Rectal smooth muscle tissue (tissue), 1 donor: Measurements from ENCODE around the gene LRRFIP1.

ENCODE experiments used
- H3K27ac ChIP-seq: one replicate; pipeline ENCODE4 v1.7.0; 2013; ENCODE audit warnings: low read depth, low read length, inconsistent platforms
- H3K27me3 ChIP-seq: one replicate; pipeline ENCODE4 v1.7.0; 2013; ENCODE audit warnings: low read length; ENCODE audit not compliant: control insufficient read depth, insufficient read depth
- H3K36me3 ChIP-seq: one replicate; pipeline ENCODE4 v1.7.0; 2013; ENCODE audit warnings: low read length; ENCODE audit not compliant: control insufficient read depth, insufficient read depth
- H3K4me1 ChIP-seq: one replicate; pipeline ENCODE4 v1.7.0; 2013; ENCODE audit warnings: low read length; ENCODE audit not compliant: control insufficient read depth, insufficient read depth
- H3K4me3 ChIP-seq: one replicate; pipeline ENCODE4 v1.7.0; 2013; ENCODE audit warnings: low read length
- H3K9ac ChIP-seq: one replicate; pipeline ENCODE4 v1.7.0; 2013; ENCODE audit warnings: low read length

LRRFIP1 gene

GRCh38 chr2:237630216-237631000, 3.0 kb downstream of the LRRFIP1 start:
- H3K27ac ChIP-seq, result no peak overlapping the region
- H3K4me3 ChIP-seq, result no peak overlapping the region
- H3K4me1 ChIP-seq, result peaks cover 15% of the 10 kb centered on the region
- H3K27me3 ChIP-seq, result no peaks in the 10 kb centered on the region
- no peak overlapping the region for H3K9ac ChIP-seq
- H3K36me3 ChIP-seq, result no peaks in the 10 kb centered on the region

DNA sequence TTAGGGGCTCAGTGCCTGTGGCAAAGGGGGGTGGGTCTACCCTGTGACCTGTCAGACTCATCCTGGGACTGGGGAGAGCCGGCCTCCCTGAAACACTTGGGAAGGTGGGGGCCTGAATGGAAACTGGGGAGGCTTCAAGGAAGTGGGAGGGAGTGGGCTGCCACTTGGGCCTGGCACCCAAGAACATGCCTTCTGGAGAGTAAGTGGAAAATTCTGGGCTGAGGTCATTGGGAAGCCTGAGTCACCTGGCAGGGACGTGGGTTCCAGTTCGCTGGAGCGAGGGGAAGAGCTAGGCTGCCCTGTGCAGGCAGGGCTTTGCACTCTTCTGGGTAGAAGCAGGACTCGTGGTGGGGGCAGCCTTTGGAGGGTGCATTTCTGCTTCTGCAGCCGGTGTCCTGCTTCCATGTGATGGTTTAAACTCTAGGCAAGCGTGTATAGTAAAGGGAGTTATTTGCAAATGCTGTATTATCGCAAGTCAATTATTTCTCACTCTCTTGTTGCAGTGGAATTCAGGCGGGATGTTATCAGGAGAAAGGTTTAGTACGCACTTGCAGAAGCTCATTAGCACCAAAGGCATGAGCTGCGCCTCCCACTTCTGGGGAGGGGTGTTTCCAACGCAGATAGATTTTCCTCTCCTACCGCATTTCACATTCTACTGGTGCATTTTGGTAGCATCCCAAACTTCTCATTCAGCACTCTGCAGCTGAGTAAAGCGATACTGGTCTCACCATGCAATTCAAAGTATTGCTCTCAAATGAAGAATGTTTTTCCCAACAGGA, 3.8 kb downstream of the LRRFIP1 start:
- Histone ChIP-seq H3K27ac (no peak overlapping the region), H3K36me3 (no peaks in the 10 kb centered on the region), H3K27me3 (no peaks in the 10 kb centered on the region), H3K4me3 (no peak overlapping the region), H3K9ac (no peak overlapping the region), H3K4me1 (peaks cover 15% of the 10 kb centered on the region)

DNA sequence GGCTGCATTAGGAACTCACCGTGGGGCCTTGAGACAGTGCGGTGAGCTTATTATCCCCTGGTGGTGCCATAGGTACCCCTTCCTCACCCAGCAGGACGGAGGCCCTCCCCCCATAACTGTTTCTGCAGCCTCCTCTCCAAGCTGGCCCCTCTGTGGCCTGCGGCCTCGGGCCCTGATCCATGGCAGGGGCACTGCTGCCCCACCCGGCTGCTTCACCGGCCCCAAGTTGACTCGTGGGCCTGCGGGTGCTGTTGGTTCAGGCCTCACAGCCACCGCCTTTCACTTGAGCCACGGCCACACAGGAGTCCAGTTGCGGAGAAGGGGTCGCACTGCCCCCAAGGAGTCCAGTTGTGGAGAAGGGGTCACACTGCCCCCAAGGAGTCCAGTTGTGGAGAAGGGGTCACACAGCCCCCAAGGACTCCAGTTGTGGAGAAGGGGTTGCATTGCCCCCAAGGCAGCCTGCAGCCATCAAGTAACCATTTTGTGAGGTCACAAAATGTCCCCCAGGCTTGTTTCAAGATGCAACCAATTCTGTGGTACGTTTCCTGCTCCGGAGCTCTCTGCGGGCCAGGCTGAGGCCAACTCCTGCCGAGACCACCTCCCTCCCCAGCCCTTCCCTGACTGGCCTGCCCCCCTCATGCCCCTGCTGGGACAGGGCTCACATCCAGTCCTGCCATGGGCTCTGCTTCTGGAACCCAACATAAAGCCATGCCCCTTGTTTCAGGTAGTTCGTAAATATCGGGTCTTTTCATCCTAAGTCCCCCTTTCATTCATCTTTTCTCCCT, 4.6 kb downstream of the LRRFIP1 start:
- no peaks in the 10 kb centered on the region for H3K36me3 ChIP-seq
- H3K27ac ChIP-seq, result no peak overlapping the region
- H3K9ac ChIP-seq, result no peak overlapping the region
- H3K4me1 ChIP-seq, result peaks cover 15% of the 10 kb centered on the region
- no peaks in the 10 kb centered on the region for H3K27me3 ChIP-seq
- H3K4me3 ChIP-seq, result no peak overlapping the region

GRCh38 chr2:237633061-237633561, 5.7 kb downstream of the LRRFIP1 start:
- Histone ChIP-seq H3K4me3 (no peak overlapping the region), H3K27ac (no peak overlapping the region), H3K9ac (no peak overlapping the region), H3K27me3 (no peaks in the 10 kb centered on the region), H3K4me1 (peaks cover 15% of the 10 kb centered on the region), H3K36me3 (no peaks in the 10 kb centered on the region)

- no peaks in the 10 kb centered on the region for H3K27me3 ChIP-seq
- no peaks in the 10 kb centered on the region for H3K36me3 ChIP-seq
- no peak overlapping the region for H3K4me3 ChIP-seq
- H3K9ac ChIP-seq, result no peak overlapping the region
- H3K27ac ChIP-seq, result no peak overlapping the region
- H3K4me1 ChIP-seq, result peaks cover 6% of the 10 kb centered on the region
These were observed 9.2 kb downstream of the LRRFIP1 start for GRCh38 chr2:237636578-237636977.

- Histone ChIP-seq H3K36me3 (no peaks in the 10 kb centered on the region), H3K9ac (no peak overlapping the region), H3K27me3 (no peaks in the 10 kb centered on the region), H3K4me1 (peaks cover 6% of the 10 kb centered on the region), H3K27ac (no peak overlapping the region), H3K4me3 (no peak overlapping the region)
These were observed 10.2 kb downstream of the LRRFIP1 start for GRCh38 chr2:237637429-237638135.

- no peak overlapping the region for H3K27ac ChIP-seq
- H3K36me3 ChIP-seq, result no peaks in the 10 kb centered on the region
These were observed 10.8 kb downstream of the LRRFIP1 start for GRCh38 chr2:237638176-237638575.

GRCh38 chr2:237639052-237639835, 11.9 kb downstream of the LRRFIP1 start:
- no peak overlapping the region for H3K9ac ChIP-seq
- H3K4me1 ChIP-seq, result no peaks in the 10 kb centered on the region
- H3K27ac ChIP-seq, result no peak overlapping the region
- H3K4me3 ChIP-seq, result no peak overlapping the region
- H3K27me3 ChIP-seq, result no peaks in the 10 kb centered on the region
- H3K36me3 ChIP-seq, result no peaks in the 10 kb centered on the region

More at GRCh38 chr2:237638176-237638575, 10.8 kb downstream of the LRRFIP1 start:
- H3K4me1 ChIP-seq, result peaks cover 5% of the 10 kb centered on the region
- no peak overlapping the region for H3K9ac ChIP-seq
- no peak overlapping the region for H3K4me3 ChIP-seq
- no peaks in the 10 kb centered on the region for H3K27me3 ChIP-seq

GRCh38 chr2:237639836-237640220, 12.4 kb downstream of the LRRFIP1 start:
- Histone ChIP-seq H3K36me3 (no peaks in the 10 kb centered on the region), H3K4me3 (no peak overlapping the region), H3K9ac (no peak overlapping the region), H3K27ac (no peak overlapping the region), H3K27me3 (no peaks in the 10 kb centered on the region), H3K4me1 (no peaks in the 10 kb centered on the region)

GRCh38 chr2:237640493-237640998, 13.2 kb downstream of the LRRFIP1 start:
- no peak overlapping the region for H3K4me3 ChIP-seq
- H3K27me3 ChIP-seq, result no peaks in the 10 kb centered on the region
- H3K4me1 ChIP-seq, result no peaks in the 10 kb centered on the region
- H3K27ac ChIP-seq, result no peak overlapping the region
- H3K36me3 ChIP-seq, result no peaks in the 10 kb centered on the region
- no peak overlapping the region for H3K9ac ChIP-seq

GRCh38 chr2:237642038-237642734, 14.8 kb downstream of the LRRFIP1 start:
- no peak overlapping the region for H3K27ac ChIP-seq
- H3K4me1 ChIP-seq, result no peaks in the 10 kb centered on the region

More at GRCh38 chr2:237642038-237642734, 14.8 kb downstream of the LRRFIP1 start:
- no peak overlapping the region for H3K4me3 ChIP-seq
- H3K9ac ChIP-seq, result no peak overlapping the region
- H3K36me3 ChIP-seq, result no peaks in the 10 kb centered on the region
- H3K27me3 ChIP-seq, result no peaks in the 10 kb centered on the region
